Psoas muscle (tissue), 8 donors: ENCODE data around the gene ZNF140. TPM values are rescaled to one million over a fixed set of nuclear protein-coding genes. Genes with fewer than 3 reads are reported as not detected.
A peak's percentile ranks its signal among the peaks of the same experiment; 100 is the strongest.

Source experiments
- ATAC-seq, 4 donors: fragments of 200-7000 bp; cut with Tn5 transposase; one replicate each; pipeline ENCODE4 v1.9.1; 2020; ENCODE audit warnings: moderate library complexity in 3 of 4, mild to moderate bottlenecking in 2 of 4
- DNase-seq, 2 donors: peaks; one replicate each; pipeline ENCODE4 v3.0.0-alpha.2; 2020
- H3K27ac ChIP-seq: fragments of 200-600 bp; one replicate; pipeline ENCODE4 v1.8.0; 2022
- H3K27me3 ChIP-seq, 3 donors: fragments of 200-600 bp in 1 of 3; one replicate each; pipeline versions ENCODE4 v1.6.1 to v1.8.0; 2013 to 2022; ENCODE audit warnings: low read length in 2 of 3, mild to moderate bottlenecking in 2 of 3, moderate library complexity in 1 of 3; ENCODE audit not compliant: insufficient read depth in 3 of 3
- H3K36me3 ChIP-seq, 2 donors: fragments of 200-600 bp in 1 of 2; one replicate each; pipeline versions ENCODE4 v1.6.1 to v1.8.0; 2013 to 2022; ENCODE audit warnings: low read depth in 1 of 2, mild to moderate bottlenecking in 1 of 2, moderate library complexity in 1 of 2; ENCODE audit not compliant: insufficient read depth in 1 of 2
- H3K4me1 ChIP-seq: fragments of 200-600 bp; one replicate; pipeline ENCODE4 v1.8.0; 2022
- H3K4me3 ChIP-seq: fragments of 200-600 bp; one replicate; pipeline ENCODE4 v1.8.0; 2022; ENCODE audit warnings: mild to moderate bottlenecking
- H3K9me3 ChIP-seq: fragments of 200-600 bp; one replicate; pipeline ENCODE4 v1.8.0; 2022
- CTCF ChIP-seq: fragments of 200-600 bp; IDR thresholded peaks from one replicate; pipeline ENCODE4 v1.8.0; 2022; ENCODE audit warnings: antibody characterized with exemption
- WGBS, 3 donors: extraction: QIAGEN DNeasy Blood & Tissue Kit; methylation state at CpG; one replicate each; pipeline versions ENCODE4 v1.1.6 to v1.1.7; 2013; 5-methylcytosine and 5-hydroxymethylcytosine counted together
- intact Hi-C, 2 donors: fragments of 100-400 bp; cut with DNase I; formaldehyde crosslinking; loops; one replicate each; pipeline versions ENCODE4 v1.11.0 to v1.14.2; 2022
- polyA plus RNA-seq, 3 donors: library from polyadenylated mRNA; stranded (reverse); fragments of 200-250 nt; gene quantifications; one replicate each; pipeline ENCODE4 v1.2.3, GENCODE V29; 2013
- total RNA-seq, 4 donors: library from RNA; stranded (reverse); fragmentation: NEBNext Ultra II Directional in 2 of 4; extraction: Animal tissue kit (Norgen Biotek cat#: 25700) in 2 of 4; gene quantifications; one replicate each; pipeline versions ENCODE4 v1.2.1 to v1.2.4, GENCODE V29; 2021 to 2023
- donor health status: healthy with polysubstance abuse.
- donor health status: DM: no; HTN: no; CAD: no; lungs with moderate emphysema.
- donor health status: Bipolar disorder and iron deficiency.
- donor health status: healthy.
- donor health status: DM: yes; HTN: yes; CAD: no.
- donor health status: DM: no; HTN: no; CAD: no.
- donor health status: DM: no; HTN: no; CAD: no.
- donor health status: DM: yes; HTN: yes; CAD: no.

The ZNF140 gene
- total and polyA plus RNA-seq, 7 donors, result 3.9 to 25.7 (median 7.1) TPM

GRCh38 chr12:133130808-133131128 lies 50.0 kb downstream of the ZNF140 start:
- peak overlapping the region; percentile 94 for H3K27ac ChIP-seq
- peaks cover 7% of the 10 kb centered on the region for H3K4me1 ChIP-seq
- TF ChIP-seq CTCF, result no peak
- WGBS, 3 donors, result 0 to 1% (median 0%) methylated on average over 17 of the region's 17 CpGs
- peak overlapping the region; percentile 75 for H3K4me3 ChIP-seq
- peaks cover 14 to 44% of the 10 kb centered on the region in 2 donors for H3K36me3 ChIP-seq
- intact Hi-C loops, result loop anchor here (2.0 to 5.0 kb wide), 5 partner anchors 50 to 363 kb away; partner anchors contain the start of genes ZNF26 (in 2 of the 2), ZNF140 (in 1 of the 2) and ZNF605 (in 1 of the 2)
- H3K9me3 ChIP-seq, result peaks cover 74% of the 10 kb centered on the region
- H3K27me3 ChIP-seq, result no peaks in the 10 kb centered on the region
- ATAC-seq, result peak in 1 of 4 donors; percentile 14
- DNase-seq, result peak; percentile 22 to 62

- 95 to 100% (median 100%) methylated on average over 2 of the region's 2 CpGs for WGBS, 3 donors
- H3K27me3 ChIP-seq, result no peaks in the 10 kb centered on the region
- peaks cover 7% of the 10 kb centered on the region for H3K4me1 ChIP-seq
- ATAC-seq, result no peak
- DNase-seq, result no peak
- H3K4me3 ChIP-seq, result no peak overlapping the region
- H3K36me3 ChIP-seq, result peaks cover 17 to 53% of the 10 kb centered on the region in 2 donors
- TF ChIP-seq CTCF, result no peak
- H3K9me3 ChIP-seq, result peaks cover 81% of the 10 kb centered on the region
- no peak overlapping the region for H3K27ac ChIP-seq
- intact Hi-C loops, result no loop called here
These were observed 55.0 kb downstream of the ZNF140 start for GRCh38 chr12:133135747-133136146.

GRCh38 chr12:133145981-133146380 lies 65.3 kb downstream of the ZNF140 start:
- Histone ChIP-seq H3K27me3 (no peaks in the 10 kb centered on the region), H3K9me3 (peaks cover 85% of the 10 kb centered on the region), H3K27ac (no peak overlapping the region), H3K4me3 (no peak overlapping the region), H3K36me3 (peaks cover 23 to 65% of the 10 kb centered on the region in 2 donors), H3K4me1 (no peaks in the 10 kb centered on the region)
- no peak for TF ChIP-seq CTCF
- DNase-seq (no peak), ATAC-seq (no peak)
- intact Hi-C loops, result no loop called here
- 96 to 98% (median 98%) methylated on average over 2 of the region's 2 CpGs for WGBS, 3 donors

GRCh38 chr12:133156125-133156690 lies 75.5 kb downstream of the ZNF140 start:
- intact Hi-C loops, result no loop called here
- Histone ChIP-seq H3K27ac (no peak overlapping the region), H3K9me3 (peaks cover 97% of the 10 kb centered on the region), H3K4me1 (no peaks in the 10 kb centered on the region), H3K36me3 (peaks cover 42 to 73% of the 10 kb centered on the region in 2 donors), H3K4me3 (no peak overlapping the region), H3K27me3 (no peaks in the 10 kb centered on the region)
- TF ChIP-seq CTCF, result no peak
- 95 to 97% (median 95%) methylated on average over 2 of the region's 2 CpGs for WGBS, 3 donors
- no peak for DNase-seq
- no peak for ATAC-seq

Other genes starting within 250 kb of the ZNF140 start
- 10 to 100 TPM in 2 of 4 donors, 1 to 10 TPM in 2; 7.9 to 13.8 (median 11.3) TPM for gene CHFR, start 193.3 kb upstream of the ZNF140 start, total RNA-seq
- gene CHFR, start 193.3 kb upstream of the ZNF140 start, polyA plus RNA-seq, result 10 to 100 TPM in 1 of 3 donors, 1 to 10 TPM in 2; 7.0 to 15.0 (median 9.8) TPM
- 1 to 10 TPM; 6.6 to 8.8 (median 7.8) TPM for gene ZNF605, start 124.6 kb upstream of the ZNF140 start, total RNA-seq
- gene ZNF605, start 124.6 kb upstream of the ZNF140 start, polyA plus RNA-seq, result 1 to 10 TPM; 1.6 to 4.1 (median 2.5) TPM
- gene ZNF26, start 94.6 kb upstream of the ZNF140 start, total RNA-seq, result 1 to 10 TPM; 2.9 to 3.9 (median 3.3) TPM
- gene ZNF26, start 94.6 kb upstream of the ZNF140 start, polyA plus RNA-seq, result 1 to 10 TPM; 1.4 to 4.0 (median 2.1) TPM
- 10 to 100 TPM in 3 of 4 donors, 1 to 10 TPM in 1; 9.0 to 11.5 (median 10.5) TPM for gene ZNF84, start 43.4 kb upstream of the ZNF140 start, total RNA-seq
- gene ZNF84, start 43.4 kb upstream of the ZNF140 start, polyA plus RNA-seq, result 10 to 100 TPM in 1 of 3 donors, 1 to 10 TPM in 2; 2.8 to 23.7 (median 4.7) TPM
- 1 to 10 TPM in 1 of 4 donors, under 1 TPM in 3; 0.69 to 1.1 (median 0.93) TPM for gene ZNF891, start 49.4 kb downstream of the ZNF140 start, total RNA-seq
- 1 to 10 TPM in 1 of 3 donors, under 1 TPM in 2; 0.24 to 1.1 (median 0.31) TPM for gene ZNF891, start 49.4 kb downstream of the ZNF140 start, polyA plus RNA-seq
- 1 to 10 TPM; 2.5 to 5.3 (median 3.3) TPM for gene ZNF10, start 49.7 kb downstream of the ZNF140 start, total RNA-seq
- gene ZNF10, start 49.7 kb downstream of the ZNF140 start, polyA plus RNA-seq, result 1 to 10 TPM; 2.1 to 9.3 (median 3.0) TPM
- gene ZNF268, start 100.6 kb downstream of the ZNF140 start, total RNA-seq, result 1 to 10 TPM; 3.5 to 6.4 (median 6.0) TPM
- gene ZNF268, start 100.6 kb downstream of the ZNF140 start, polyA plus RNA-seq, result 1 to 10 TPM; 1.1 to 6.4 (median 2.0) TPM
- not detected for gene ANHX, start 155.0 kb downstream of the ZNF140 start, total RNA-seq
- gene ANHX, start 155.0 kb downstream of the ZNF140 start, polyA plus RNA-seq, result not detected